Left hindlimb (tissue), 1 donor: ENCODE data around the gene ADD3.

Experiments used
- DNase-seq: peaks from one replicate; pipeline ENCODE4 v3.0.0-alpha.2; 2018

Gene ADD3

DNA sequence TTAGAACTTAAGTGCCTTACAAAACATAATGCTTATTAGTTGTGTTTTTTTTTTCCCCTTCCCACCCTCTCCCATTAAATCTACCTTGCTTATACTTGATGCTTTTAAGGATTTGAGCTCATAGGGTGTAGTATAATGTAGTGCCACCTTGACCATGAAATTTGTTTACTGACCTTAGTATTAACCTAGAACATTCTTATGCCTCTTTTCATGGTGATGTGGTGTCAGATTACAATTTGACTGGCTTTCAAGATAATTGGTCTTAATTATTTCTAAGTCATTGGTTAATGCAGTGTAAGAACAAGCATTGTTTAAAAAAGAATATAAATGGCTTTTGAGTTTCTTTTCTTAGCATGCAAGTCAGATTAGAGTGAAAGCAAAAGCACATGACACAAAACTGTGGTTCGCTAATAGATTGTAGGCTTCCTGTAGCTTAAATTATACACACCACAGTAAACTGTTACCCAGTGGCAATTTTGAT is 61.8 kb downstream of the ADD3 start:
- DNase-seq: no peak

DNA sequence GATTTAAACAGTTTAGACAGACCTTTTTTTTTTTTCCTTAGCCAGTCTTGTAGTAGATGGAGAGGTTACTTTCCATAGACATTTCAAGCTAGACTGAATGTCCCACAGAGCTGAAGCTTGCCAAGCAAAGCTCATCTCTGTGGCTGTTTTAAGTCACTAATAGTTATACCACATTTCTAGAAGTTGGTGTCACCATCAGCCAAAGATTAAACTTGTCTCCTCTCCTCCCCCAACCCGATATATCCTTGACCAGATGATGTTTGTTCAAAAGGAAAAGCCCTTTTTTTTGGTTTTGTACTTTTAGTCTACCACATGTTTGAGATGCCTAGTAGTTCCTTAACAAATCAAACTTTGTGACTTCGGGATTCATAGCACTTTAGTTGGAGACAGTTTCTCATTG is 66.1 kb downstream of the ADD3 start:
- no peak for DNase-seq

DNA sequence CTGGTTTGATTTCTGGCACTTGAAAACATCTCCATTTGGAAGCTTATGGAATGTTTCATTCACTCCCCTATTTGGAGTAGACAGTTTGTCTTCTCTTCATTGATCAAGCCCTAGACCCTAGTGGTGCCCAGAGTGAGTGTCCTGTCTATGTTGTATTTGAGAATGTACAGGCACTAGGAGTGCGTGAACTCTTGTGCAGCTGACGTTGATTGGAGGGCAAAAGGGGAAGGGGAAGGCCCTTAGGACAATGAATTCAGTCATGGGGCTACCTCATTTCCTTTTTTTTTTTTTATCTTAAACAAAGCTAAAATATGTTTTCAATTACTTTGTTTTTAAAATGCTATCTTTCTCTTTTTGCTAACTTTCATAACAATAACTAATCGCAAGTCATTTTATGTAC is 66.5 kb downstream of the ADD3 start:
- no peak for DNase-seq

DNA sequence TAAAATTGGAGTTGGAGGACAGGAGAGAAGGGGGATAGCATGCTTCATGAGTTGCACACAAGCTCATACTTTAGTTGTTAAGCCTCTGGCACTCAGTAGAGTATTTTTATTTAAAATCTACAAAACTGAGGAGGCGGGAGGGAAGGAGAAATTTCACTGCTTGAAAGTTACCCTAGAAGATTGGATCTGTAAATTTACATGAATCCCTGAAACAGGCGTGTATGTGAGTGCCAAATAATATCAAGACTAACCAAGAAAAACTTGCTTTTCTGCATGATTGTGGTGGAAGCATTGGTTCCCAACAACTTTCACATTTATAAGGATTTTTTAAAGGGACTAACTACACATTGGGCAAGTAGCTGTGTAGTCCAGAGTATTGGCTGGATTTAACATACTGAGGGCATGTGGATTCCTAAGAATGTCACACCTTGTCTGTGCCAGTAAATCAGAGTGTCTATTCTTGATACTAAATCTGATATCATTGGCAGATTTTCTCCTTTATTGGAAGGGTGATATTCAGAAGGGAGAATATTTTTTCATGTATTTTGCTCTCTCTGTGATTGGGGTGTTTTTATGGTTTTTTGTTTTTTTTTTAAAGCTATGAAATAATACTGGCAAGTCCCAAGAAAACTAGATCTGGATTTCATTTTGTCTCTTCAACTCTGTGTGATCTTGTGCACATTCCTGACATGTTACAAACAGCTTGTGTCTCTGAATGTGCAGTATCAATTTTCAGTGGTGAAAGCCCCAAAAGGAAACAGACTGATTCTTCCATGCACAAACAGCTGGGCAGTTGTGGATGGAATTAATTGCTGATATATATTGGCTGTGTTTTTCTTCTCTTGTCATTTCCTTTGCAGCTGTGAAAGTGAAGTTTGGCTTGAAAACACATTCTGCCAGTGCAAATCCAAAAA is 67.2 kb downstream of the ADD3 start:
- DNase-seq: peak; percentile 45

DNA sequence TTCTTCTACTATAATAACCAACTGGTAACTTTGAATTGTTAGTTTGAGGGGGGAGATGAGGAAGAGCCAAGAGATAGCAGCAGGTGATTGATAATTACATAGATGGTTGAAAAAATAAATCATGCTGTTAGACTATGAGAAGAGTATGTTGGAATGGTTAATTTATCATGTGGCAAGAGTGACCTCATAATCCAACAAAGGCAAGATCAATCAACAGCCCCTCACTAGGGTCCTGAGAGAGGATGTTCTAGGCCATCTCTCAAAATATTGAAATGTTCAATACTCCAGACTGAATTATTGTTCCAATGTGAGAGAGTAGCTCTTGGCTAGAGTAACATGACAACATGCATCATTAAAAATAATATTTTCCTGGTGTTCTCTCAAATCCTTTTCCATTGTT is 67.9 kb downstream of the ADD3 start:
- no peak for DNase-seq

DNA sequence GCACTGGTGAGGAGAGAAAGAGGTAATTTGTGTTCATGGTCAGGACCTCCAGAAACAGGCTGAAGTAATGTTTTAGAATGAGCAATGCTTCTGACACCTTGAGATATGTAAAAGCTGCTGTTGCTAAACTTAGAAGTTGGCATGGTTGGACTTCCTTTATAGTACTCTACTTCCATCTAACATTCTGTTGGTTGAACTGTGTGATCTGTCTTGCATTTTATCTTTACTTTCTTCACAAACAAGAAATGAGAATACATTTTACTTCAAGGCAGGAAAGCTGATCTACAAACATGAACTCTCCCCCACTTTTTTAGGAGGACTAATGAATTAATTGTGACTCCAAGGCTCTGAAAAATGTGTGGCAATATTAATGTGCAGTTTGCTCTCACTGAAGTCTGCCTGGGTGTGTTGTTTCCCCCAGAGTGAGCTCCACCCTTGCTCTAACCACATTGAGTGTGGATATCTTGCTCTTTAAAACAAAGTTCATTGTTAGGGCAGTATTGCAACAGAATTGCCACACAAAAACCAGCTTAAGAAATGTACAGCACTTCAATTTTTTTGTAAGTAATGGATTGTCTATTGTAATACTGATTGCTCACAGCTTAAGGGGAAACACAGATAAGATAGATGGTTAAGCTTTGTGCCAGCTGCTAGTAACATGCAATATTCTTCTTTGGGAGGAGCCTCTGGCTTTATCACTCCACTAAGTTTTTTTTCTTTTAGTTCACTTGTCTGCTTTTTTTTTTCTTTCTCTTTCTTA is 69.0 kb downstream of the ADD3 start:
- no peak for DNase-seq

DNA sequence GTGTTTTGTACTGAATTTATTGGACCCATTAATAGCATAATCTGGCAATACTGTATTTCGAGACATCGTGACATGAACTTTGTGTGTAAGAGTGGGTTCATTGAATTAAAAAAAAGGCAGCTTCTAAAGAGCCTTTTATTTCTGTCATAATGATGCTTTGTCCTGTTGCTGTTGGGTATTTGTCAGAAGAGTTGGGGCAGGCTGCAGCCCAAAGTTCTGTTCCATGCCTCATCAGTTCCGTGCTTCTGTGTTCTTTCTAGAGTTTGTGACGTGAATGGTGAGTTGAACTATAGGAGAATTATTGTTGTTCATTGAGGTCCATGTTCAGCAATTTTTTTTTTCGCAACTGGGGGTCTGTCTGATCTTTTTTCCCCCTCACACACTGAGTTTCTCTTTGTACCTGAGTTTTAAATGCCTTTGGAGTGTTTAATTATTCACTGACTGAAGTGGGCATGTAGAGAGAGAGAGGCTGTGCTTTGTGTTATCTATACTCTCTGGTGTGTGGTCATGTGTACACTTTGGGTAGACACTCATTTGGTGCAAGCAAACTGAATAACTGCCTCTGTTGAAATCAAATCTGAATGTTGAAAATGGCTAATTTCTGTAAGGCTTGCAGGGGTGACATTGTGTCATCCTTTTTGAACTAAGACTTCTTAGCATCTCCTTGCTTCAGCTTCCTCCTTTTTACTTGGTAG is 69.8 kb downstream of the ADD3 start:
- no peak for DNase-seq

DNA sequence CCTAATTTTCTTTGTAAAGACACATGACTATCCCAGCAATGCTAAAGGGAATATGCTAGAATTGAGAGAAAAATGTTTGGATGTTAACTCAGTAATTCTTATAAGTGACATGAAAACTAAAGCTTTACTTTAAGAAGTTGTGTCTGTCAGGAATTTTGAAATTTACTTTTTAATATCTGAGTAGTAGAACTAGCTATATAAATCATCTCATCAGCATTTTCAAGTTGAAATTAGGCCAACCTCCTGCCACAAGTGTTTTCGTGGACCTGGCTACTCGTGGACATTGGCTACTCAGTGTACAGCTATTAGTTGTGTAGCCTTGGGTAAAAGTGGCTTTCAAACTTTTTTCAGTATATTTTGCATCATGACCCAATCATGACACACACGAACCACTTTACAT is 70.5 kb downstream of the ADD3 start:
- no peak for DNase-seq

DNA sequence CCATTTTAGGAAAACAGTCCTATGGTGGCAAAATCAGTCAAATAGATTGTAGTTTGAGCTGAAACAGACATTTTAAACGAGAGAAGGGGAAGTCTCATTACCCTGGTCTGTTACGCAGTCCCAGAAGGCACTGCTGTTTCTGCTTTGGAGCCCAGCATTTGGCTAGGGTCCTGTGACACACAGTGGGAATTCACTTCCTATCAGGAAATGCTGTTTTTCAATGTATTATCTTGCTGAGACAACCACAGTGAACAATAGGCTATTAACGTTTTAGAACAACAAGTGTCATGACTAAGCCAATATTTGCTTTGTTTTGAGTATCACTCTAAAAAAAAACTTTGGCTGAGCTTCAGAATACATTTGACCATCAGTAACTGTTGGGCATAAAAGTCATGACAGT is 74.1 kb downstream of the ADD3 start:
- no peak for DNase-seq

DNA sequence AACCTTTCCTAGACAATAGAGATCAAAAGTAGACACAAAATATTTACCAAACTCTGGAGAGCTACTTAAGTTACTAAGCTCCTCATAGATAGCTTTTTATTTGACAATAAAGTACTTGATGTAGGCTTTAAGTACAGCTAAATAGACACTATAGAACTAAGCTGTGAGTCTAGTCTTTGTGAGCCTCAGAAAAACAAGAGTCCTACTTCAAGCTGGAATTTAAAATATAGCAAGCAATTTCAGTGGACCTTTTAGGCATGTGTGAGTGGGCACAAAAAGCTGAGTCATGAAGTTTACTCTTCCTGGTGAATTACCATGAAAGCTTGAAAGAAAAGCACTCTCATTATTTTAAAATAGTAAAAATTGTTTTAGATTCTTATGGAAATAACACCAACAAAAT is 76.1 kb downstream of the ADD3 start:
- no peak for DNase-seq

DNA sequence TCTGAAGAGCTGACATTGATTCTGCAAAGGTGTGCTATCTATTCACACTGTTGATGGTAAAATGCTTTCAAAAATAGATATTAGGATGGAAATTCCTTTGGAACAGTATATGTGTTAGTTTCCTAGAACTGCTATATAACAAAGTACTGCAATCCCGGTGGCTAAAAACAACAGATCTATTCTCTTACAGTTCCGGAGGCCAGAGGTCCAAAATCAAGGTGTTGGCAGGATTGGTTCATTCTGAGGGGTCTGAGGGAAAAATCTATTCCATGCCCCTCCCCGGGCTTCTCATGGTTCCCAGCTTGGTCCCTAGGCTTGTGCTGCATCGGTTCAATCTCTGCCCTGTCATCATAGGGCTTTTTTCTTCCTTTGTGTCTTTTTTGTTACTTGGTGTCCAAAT is 79.9 kb downstream of the ADD3 start:
- DNase-seq: no peak

DNA sequence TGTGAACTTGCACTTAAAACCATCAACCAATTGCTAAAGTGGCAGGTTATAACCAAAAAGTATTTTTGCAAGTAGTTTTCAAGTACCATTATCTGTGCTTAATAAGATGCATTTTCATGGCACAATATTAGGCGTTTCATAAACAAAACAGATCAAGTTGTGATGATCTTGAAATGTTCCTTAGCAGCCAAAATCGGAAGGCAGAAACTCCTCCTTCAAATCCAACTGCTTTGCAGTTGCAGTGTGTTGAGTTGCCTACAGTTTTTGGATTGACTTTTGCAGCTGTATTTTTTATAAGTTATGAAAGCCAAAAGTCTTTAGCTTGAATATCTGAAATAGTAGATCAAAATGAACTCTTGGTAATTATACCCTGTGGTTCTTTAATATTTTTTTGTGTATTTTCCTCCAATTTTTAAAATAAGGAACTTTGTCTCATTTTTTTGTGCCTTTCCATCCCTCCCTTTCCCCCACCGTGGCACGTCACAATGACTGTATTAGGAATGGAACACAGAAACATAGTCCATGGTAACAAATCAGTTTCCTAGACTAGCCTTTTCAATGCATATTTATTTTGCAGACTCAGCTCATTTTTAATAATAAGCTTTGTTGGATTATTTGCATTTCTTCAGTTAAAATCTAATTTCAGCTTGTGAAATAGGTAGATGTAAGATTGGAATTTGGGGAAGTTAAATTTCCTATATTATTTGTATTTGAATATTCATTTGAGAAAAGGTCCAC is 80.8 kb downstream of the ADD3 start:
- no peak for DNase-seq

DNA sequence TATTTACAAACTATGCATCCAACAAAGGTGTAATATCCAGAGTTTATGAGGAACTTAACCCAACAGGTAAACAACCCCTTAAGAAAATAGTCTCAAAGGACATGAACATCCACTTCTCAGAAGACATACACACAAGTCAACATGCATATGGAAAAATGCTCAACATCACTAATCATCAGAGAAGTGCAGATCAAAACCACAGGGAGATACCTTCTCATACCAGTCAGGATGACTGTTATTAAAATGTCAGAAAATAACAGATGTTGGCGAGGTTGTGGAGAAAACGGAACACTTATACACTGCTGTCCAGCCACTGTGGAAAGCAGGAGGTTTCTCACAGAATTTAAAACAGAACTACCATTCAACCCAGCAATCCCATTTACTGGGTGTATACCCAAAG is 84.0 kb downstream of the ADD3 start:
- no peak for DNase-seq

DNA sequence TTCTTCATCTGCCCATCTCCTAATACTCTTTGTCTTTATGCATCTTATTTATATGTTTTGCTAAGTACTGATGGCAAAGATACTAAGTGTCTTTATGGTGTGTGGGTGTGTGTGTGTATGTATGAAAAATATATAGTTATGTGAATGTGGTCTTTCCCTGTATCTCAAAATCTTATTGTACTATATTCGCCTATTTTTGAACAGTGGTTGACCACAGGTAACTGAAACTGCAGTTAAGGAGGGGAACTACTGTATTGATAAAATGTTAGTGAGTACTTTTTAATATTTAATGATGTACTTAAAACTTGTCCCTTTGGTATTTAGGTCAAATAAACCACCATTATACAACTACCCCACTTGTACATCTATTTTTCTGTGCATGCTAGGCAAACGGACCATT is 85.9 kb downstream of the ADD3 start:
- no peak for DNase-seq

DNA sequence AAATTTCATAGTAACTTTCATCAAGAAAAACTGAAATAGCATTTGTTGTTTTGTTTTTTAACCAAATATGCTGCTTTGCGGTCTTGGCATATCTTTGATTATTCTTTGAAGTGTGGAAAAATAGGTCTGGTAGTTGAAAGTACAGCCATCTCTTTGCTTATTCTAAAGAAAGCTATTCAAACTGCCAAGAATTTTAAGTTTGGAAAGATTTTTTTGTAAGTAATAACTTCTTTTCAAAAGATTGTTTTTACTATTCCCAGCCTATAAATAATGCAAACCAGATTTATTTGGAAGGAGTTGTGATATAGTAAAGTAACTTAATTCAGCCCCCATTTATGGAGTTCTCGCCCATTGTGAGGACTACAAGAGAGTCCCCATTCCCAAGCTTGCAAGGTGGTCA is 87.0 kb downstream of the ADD3 start:
- no peak for DNase-seq

DNA sequence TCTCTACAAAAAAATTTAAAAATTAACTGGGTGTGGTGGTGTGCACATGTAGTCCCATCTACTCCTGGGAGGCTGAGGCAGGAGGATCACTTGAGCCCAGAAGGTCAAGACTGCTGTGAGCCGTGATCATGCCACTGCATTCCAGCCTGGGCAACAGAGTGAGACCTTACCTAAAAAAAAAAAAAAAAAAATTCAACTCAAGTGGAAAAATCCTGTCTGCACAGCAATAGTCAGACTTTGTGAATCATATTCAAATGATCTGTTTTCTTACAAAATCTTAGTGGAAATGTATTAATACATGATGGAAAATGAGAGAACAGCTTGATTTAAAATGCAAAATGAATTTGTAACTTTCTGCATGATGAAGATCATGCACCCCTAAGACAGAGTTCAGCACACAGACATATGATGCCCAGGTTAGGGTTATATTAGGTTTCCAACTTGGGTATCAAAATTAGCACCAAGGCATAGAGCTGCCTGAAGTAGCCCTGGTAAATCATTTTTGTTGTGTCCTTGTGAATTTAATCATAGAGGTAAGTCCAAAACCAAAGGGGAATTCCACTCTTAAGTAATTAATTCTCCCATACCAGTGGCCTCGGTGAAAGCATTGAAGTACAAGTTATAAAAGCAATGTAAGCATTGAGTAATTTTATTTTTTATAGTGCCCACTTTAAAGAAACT is 93.8 kb downstream of the ADD3 start:
- DNase-seq: no peak

DNA sequence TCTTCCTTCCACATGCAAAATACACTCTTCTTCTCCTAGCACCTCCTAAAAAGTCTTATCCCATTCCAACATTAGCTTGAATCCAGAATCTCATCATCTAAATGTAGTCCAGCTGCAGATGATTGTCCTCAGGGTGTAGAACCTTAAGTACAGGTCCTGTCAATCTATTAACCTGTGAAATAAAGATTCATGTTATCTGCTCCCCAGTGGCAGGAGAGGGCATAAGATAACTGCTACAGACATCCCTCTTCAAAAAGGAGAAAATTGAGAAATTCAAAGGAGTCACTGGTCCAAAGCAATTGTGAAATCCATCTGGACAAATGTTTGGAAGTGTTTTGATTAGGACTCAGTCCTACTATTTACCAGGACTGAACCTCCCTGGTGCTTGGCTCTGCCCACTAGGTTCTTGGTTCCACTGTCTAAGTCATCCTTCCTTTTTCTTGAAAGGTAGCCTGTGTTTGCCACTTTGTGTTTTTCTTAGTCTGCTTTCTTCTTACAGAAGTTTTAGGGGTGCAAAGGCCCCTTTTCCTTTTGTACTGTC is 96.2 kb downstream of the ADD3 start:
- DNase-seq: no peak

DNA sequence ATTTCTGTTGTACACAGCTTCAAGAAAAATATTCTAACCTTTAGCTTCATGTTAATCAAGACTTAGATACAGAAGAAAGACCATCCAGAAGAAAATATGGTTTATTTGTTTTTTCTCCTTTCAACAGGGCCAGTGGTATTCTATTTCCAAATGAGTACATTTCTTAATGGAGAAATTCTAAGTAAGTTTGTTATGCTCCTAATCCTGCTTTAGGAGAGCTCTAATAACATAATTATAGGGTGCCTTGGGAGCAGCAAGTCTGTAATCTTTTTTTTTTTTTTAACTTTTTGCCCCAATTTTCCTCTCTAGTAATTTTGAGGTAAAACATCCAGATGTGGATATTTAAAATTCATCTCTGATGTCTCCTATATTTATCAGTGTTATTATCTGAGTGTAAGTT is 98.1 kb downstream of the ADD3 start:
- no peak for DNase-seq

DNA sequence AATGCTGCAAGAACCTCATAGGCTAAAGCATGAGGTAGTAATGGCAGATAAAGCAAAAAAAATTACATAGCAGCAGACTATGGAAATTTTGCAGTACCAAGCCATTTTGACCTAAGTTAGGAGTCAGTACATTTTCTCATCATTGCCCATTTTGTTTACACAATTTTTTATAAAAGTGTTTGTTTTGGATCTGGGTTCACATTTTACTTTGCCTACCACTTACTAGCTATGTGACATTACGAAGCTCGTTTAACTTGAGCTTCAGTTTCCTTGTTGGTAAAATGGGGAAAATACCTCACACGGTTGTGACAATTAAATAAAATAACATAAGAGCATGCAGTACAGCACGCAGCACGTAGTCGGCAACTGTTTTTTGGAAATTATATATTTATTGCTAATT is 99.6 kb downstream of the ADD3 start:
- DNase-seq: no peak

DNA sequence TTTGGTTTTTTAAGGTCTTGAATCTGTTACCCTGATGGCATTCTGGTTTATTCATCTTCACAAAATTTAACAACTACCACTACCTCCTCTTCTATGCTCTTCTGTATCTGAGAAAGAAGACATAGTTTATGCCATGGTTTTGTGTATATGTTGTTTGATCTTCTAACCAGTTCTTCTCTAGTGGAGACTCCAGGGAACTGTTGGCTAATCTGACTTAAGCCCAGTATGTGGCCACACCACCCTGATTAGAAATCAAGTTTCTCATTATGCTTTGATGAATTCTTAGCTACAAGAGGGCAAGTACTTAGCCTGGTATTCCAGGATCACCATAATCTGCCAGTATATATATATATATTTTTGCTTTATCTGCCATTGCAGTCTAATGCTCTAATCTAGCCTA is 100.1 kb downstream of the ADD3 start:
- no peak for DNase-seq

DNA sequence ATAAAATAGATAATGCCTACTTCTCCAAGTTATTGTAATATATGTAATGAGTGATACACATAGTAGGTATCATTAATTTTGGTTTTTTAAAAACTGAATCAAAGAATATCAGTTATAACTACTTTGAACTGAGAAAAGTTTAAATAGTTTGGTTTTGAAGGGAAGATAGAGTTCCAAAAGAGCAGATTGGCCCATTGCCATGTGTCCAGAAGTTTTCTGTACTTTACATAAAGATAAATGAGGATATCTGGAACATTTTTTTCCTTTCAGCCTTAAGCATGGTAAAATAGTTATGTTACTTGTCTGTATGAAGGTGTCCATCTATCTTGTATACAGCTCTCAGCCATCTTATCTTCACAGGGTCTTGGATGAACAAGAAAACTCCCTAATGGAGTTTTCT is 101.7 kb downstream of the ADD3 start:
- DNase-seq: no peak

DNA sequence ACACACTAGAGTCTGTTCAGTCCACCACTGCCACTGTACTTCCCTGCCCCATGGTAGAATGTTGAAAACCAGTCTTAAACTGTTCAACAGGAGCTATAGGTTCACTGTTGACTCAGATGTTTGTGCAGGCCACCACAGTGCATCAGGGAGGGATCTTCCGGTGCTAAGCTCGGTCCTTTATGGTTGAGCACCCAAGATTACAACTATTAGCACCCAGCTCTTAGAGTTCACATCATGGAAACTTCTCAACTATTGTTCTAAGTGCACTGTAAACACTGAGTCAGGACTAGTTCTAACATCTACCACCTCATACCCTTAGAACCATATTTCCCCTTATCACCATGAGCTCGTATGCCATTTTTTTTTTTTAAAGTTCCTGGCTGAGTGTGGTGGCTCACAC is 102.6 kb downstream of the ADD3 start:
- DNase-seq: no peak
